Mesenchymal stem cell (in vitro differentiated cells and primary cell): ENCODE data around the gene ZNF442.

Source experiments
- DNase-seq: peaks from one replicate; pipeline ENCODE4 v3.0.0-alpha.2; 2013
- H2AFZ ChIP-seq: one replicate; pipeline ENCODE4 v1.6.1; 2013; ENCODE audit warnings: low read depth, mild to moderate bottlenecking, control low read depth, inconsistent platforms, low read length, moderate library complexity
- H2AK5ac ChIP-seq: 2 replicates; pipeline ENCODE4 v1.6.1; 2013; ENCODE audit warnings: low read length, moderate library complexity, mild to moderate bottlenecking, inconsistent platforms; ENCODE audit not compliant: severe bottlenecking
- H2BK120ac ChIP-seq: one replicate; pipeline ENCODE4 v1.6.1; 2013; ENCODE audit warnings: low read depth, mild to moderate bottlenecking, inconsistent platforms, low read length, moderate library complexity
- H2BK12ac ChIP-seq, 2 experiments: one replicate each; pipeline ENCODE4 v1.6.1; 2013; ENCODE audit warnings: inconsistent platforms in 2 of 2, low read length in 2 of 2, mild to moderate bottlenecking in 2 of 2, moderate library complexity in 2 of 2, control low read depth in 1 of 2
- H2BK15ac ChIP-seq: one replicate; pipeline ENCODE4 v1.6.1; 2013; ENCODE audit warnings: mild to moderate bottlenecking, low read depth, inconsistent platforms; ENCODE audit not compliant: poor library complexity, severe bottlenecking
- H2BK5ac ChIP-seq: 2 replicates; pipeline ENCODE4 v1.6.1; 2013; ENCODE audit warnings: low read depth, mild to moderate bottlenecking, low read length, control low read depth, inconsistent platforms; ENCODE audit not compliant: poor library complexity, severe bottlenecking
- H3K14ac ChIP-seq, 2 experiments: one replicate each; pipeline ENCODE4 v1.6.1; 2013; ENCODE audit warnings: inconsistent platforms in 2 of 2, low read length in 2 of 2, control low read depth in 1 of 2, mild to moderate bottlenecking in 1 of 2, moderate library complexity in 1 of 2
- H3K18ac ChIP-seq, 2 experiments: one replicate each; pipeline ENCODE4 v1.6.1; 2013; ENCODE audit warnings: inconsistent platforms in 2 of 2, low read length in 2 of 2, control low read depth in 1 of 2, low read depth in 1 of 2, mild to moderate bottlenecking in 1 of 2
- H3K23ac ChIP-seq, 2 experiments: one replicate each; pipeline ENCODE4 v1.6.1; 2013; ENCODE audit warnings: inconsistent platforms in 2 of 2, low read length in 2 of 2, mild to moderate bottlenecking in 2 of 2, moderate library complexity in 2 of 2, control low read depth in 1 of 2
- H3K27ac ChIP-seq: 2 replicates; pipeline ENCODE4 v1.5.1; 2013; ENCODE audit warnings: mild to moderate bottlenecking, moderate library complexity, low read length, control low read depth, inconsistent platforms; ENCODE audit not compliant: poor library complexity, severe bottlenecking
- H3K27me3 ChIP-seq, 2 experiments: 2 replicates each; pipeline versions ENCODE4 v1.6.1 to v1.7.0; 2013; ENCODE audit warnings: low read length in 2 of 2, mild to moderate bottlenecking in 2 of 2, moderate library complexity in 2 of 2, control low read depth in 1 of 2, inconsistent platforms in 1 of 2; ENCODE audit not compliant: control insufficient read depth in 1 of 2, insufficient read depth in 1 of 2
- H3K36me3 ChIP-seq, 2 experiments: 2 replicates each; pipeline versions ENCODE4 v1.6.1 to v1.7.0; 2013; ENCODE audit warnings: low read length in 2 of 2, control low read depth in 1 of 2, inconsistent platforms in 1 of 2, low read depth in 1 of 2, mild to moderate bottlenecking in 1 of 2; ENCODE audit not compliant: insufficient read depth in 2 of 2, control insufficient read depth in 1 of 2
- H3K4ac ChIP-seq, 2 experiments: one replicate each; pipeline ENCODE4 v1.6.1; 2013; ENCODE audit warnings: inconsistent platforms in 2 of 2, low read length in 2 of 2, mild to moderate bottlenecking in 2 of 2, moderate library complexity in 2 of 2, control low read depth in 1 of 2, low read depth in 1 of 2
- H3K4me1 ChIP-seq: 2 replicates; pipeline ENCODE4 v1.6.1; 2013; ENCODE audit warnings: low read depth, low read length, control low read depth; ENCODE audit not compliant: control insufficient read depth, insufficient read depth
- H3K4me2 ChIP-seq: 2 replicates; pipeline ENCODE4 v1.6.1; 2013; ENCODE audit warnings: low read length, mild to moderate bottlenecking, inconsistent platforms; ENCODE audit not compliant: poor library complexity, severe bottlenecking
- H3K4me3 ChIP-seq, 2 experiments: 2 replicates each; pipeline versions ENCODE4 v1.5.1 to v1.7.0; 2013; ENCODE audit warnings: low read length in 2 of 2, mild to moderate bottlenecking in 2 of 2, control low read depth in 1 of 2, low read depth in 1 of 2; ENCODE audit not compliant: insufficient read depth in 1 of 2
- H3K79me1 ChIP-seq: replicated peaks from 2 replicates; pipeline ENCODE4 v1.6.1; 2013; ENCODE audit warnings: mild to moderate bottlenecking, control low read depth, low read length, inconsistent platforms; ENCODE audit not compliant: poor library complexity, severe bottlenecking
- H3K9ac ChIP-seq: 2 replicates; pipeline ENCODE4 v1.7.0; 2013; ENCODE audit warnings: mild to moderate bottlenecking, low read length, moderate library complexity
- H3K9me3 ChIP-seq: 2 replicates; pipeline ENCODE4 v1.7.0; 2013; ENCODE audit warnings: mild to moderate bottlenecking, low read length; ENCODE audit not compliant: control insufficient read depth
- H4K8ac ChIP-seq: one replicate; pipeline ENCODE4 v1.6.1; 2013; ENCODE audit warnings: inconsistent platforms, mild to moderate bottlenecking, low read length, moderate library complexity
- H4K91ac ChIP-seq: one replicate; pipeline ENCODE4 v1.6.1; 2013; ENCODE audit warnings: mild to moderate bottlenecking, low read length, inconsistent platforms
- WGBS: methylation state at CpG from one replicate; pipeline ENCODE4 v1.1.7; 2013; ENCODE audit warnings: mixed read lengths; 5-methylcytosine and 5-hydroxymethylcytosine counted together

The ZNF442 gene

DNA sequence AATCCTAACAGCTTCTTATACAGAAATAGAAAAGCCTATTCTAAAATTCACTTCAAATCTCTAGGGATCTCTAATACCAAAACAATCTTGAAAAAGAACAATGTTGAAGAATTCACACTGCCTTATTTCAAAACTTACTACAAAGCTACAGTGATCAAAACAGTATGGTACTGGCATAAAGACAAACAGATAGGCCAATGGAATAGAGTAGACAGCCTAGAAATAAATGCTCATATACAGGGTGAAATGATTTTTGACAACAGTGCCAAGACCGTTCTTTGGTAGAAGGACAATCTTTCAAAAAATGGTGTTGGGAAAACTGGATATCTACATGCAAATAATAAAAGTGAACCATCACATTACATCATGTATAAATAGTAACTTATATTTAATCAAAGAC is 20.3 kb downstream of the ZNF442 start:
- H2BK15ac ChIP-seq = no peak overlapping the region
- H3K4me1 ChIP-seq = no peaks in the 10 kb centered on the region
- no peak overlapping the region for H2BK5ac ChIP-seq
- no peaks in the 10 kb centered on the region for H3K27me3 ChIP-seq
- H3K27ac ChIP-seq = no peak overlapping the region
- H3K4me3 ChIP-seq = no peak overlapping the region
- no peak overlapping the region for H4K91ac ChIP-seq
- no peak overlapping the region for H3K18ac ChIP-seq
- H3K23ac ChIP-seq = no peak overlapping the region
- H3K4ac ChIP-seq = no peak overlapping the region
- peaks cover 0 to 7% of the 10 kb centered on the region in 2 experiments for H3K36me3 ChIP-seq
- no peak for DNase-seq
- H2AK5ac ChIP-seq = no peak overlapping the region
- no peak overlapping the region for H2AFZ ChIP-seq
- H3K14ac ChIP-seq = no peak overlapping the region
- WGBS = no CpG with 5 or more reads among the region's 1 CpG
- H2BK120ac ChIP-seq = no peak overlapping the region
- H3K9me3 ChIP-seq = peaks cover 76% of the 10 kb centered on the region
- no peak overlapping the region for H4K8ac ChIP-seq
- no peak overlapping the region for H2BK12ac ChIP-seq
- H3K9ac ChIP-seq = no peak overlapping the region
- H3K4me2 ChIP-seq = no peak overlapping the region
- no peaks in the 10 kb centered on the region for H3K79me1 ChIP-seq

DNA sequence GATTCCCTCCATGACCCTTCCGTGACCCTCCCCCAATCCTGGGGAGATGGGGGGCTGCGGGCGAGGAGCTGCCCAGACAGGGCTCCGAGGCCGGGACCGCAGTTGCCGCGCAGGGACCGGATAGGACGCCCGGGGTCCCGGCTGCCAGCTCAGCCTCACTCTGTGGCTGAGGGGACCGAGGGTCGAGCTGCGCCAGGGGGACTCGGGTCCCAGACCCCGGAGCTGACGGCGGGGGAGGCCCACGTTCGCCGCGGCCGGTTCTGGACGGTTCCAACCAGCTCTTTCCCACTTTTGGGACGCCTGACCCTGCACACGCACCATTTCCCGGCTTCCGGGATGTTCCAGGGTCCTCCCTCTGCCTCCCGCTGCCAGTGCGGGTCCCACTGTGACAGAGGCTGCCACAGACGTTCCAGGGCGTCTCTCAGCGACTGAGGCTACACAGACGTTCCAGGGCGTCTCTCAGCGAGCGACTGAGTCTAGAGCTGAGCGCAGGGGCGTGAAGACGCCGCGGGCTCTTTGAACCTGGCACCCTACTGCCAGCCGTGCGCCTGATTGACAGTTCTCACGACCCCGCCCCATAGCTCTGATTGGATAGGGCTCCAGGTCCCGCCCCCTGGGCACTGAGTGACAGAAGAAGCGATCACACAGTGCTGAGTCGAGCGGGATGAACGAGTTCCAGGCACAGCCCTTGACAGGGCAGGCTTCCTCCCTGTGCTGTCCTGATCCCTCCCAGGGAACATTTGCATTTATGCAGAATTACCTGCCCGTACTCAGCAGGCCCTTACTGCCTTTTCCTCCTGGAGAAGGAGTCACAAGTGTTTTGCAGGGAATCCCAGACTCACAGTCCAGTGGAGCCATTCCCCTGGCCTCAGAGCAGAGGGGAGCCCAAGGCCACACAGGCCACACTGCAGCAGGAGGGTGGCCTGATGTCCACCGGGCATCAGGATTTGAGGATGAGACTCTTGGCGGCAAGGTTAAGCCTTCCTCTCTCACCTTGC is 32.0 kb downstream of the ZNF442 start, which contains the start of gene ZNF563:
ZNF563 (minus strand) TSS at position 472 of the 998 bp plus-strand sequence; CDS start at position 321, 151 bp downstream.
- H2BK12ac ChIP-seq = no peak within 1 kb of the TSS
- peaks cover 2% of the 10 kb centered on the region for H3K4me1 ChIP-seq
- H3K27me3 ChIP-seq = no peaks in the 10 kb centered on the region
- peak within 1 kb of the TSS; percentile 61 to 83 for H3K4me3 ChIP-seq
- H4K8ac ChIP-seq = peak within 1 kb of the TSS; percentile 33
- no peaks in the 10 kb centered on the region for H3K79me1 ChIP-seq
- peak within 1 kb of the TSS; percentile 91 for H3K9ac ChIP-seq
- H3K4ac ChIP-seq = peak within 1 kb of the TSS in 1 of 2 experiments; percentile 20
- WGBS = 3% methylated on average over 52 of the region's 55 CpGs
- H3K9me3 ChIP-seq = no peaks in the 10 kb centered on the region
- no peak within 1 kb of the TSS for H4K91ac ChIP-seq
- H3K4me2 ChIP-seq = peak within 1 kb of the TSS; percentile 73
- no peak within 1 kb of the TSS for H3K27ac ChIP-seq
- DNase-seq = peak; percentile 91
- H3K23ac ChIP-seq = peak within 1 kb of the TSS in 1 of 2 experiments; percentile 77
- H2BK5ac ChIP-seq = no peak within 1 kb of the TSS
- H2BK120ac ChIP-seq = peak within 1 kb of the TSS; percentile 81
- no peak within 1 kb of the TSS for H2BK15ac ChIP-seq
- H2AFZ ChIP-seq = peak within 1 kb of the TSS; percentile 87
- no peak within 1 kb of the TSS for H2AK5ac ChIP-seq
- H3K14ac ChIP-seq = peak within 1 kb of the TSS in 1 of 2 experiments; percentile 49
- peaks cover 0 to 4% of the 10 kb centered on the region in 2 experiments for H3K36me3 ChIP-seq
- H3K18ac ChIP-seq = peak within 1 kb of the TSS; percentile 78 to 79

DNA sequence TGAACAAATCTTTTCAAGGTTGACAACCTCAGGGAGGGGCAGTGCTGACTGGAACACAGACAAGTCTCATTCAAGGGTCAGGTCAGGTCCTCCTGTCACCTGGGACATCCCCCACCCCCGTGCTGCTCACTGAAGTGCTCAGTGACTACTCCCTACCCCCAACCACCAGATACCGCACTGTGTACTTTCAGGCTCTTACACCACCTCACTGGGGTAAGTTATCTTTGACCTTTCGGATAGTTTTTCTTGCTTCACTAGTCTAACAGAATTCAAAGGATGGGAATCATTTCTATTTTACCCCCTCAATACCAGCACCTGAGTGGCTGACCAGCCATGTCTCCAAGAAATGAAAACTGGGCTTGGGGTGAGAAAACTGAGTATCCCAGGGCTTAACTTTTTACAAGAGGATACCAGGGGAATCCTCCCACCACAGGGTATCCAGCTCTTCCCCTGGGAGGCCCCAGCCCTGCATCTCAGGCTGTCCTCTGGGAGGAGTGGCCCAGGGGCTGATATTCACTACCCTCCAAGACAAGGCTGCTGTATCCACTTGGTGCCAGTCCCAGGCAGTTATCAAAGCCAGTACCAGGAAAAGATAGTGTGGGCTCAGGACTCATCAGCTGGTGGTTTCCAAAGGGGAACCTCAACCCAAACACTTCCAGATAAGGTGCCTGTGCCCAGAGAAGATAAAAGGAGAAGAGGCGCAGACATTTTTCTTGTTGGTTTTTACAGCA is 34.1 kb downstream of the ZNF442 start:
- no peak overlapping the region for H3K14ac ChIP-seq
- H3K9ac ChIP-seq = peak overlapping the region; percentile 91
- no peak overlapping the region for H3K4ac ChIP-seq
- H3K23ac ChIP-seq = no peak overlapping the region
- H3K4me3 ChIP-seq = no peak overlapping the region
- no peaks in the 10 kb centered on the region for H3K27me3 ChIP-seq
- no peak overlapping the region for H3K4me2 ChIP-seq
- H2BK5ac ChIP-seq = no peak overlapping the region
- H2BK15ac ChIP-seq = no peak overlapping the region
- no peak overlapping the region for H3K18ac ChIP-seq
- DNase-seq = no peak
- peaks cover 15% of the 10 kb centered on the region for H3K9me3 ChIP-seq
- no peak overlapping the region for H2BK12ac ChIP-seq
- H2AFZ ChIP-seq = no peak overlapping the region
- H3K27ac ChIP-seq = no peak overlapping the region
- no peak overlapping the region for H2BK120ac ChIP-seq
- H4K91ac ChIP-seq = no peak overlapping the region
- H4K8ac ChIP-seq = no peak overlapping the region
- WGBS = 66% methylated on average over 3 of the region's 4 CpGs
- H3K36me3 ChIP-seq = peaks cover 3 to 4% of the 10 kb centered on the region in 2 experiments
- no peaks in the 10 kb centered on the region for H3K79me1 ChIP-seq
- H2AK5ac ChIP-seq = no peak overlapping the region
- H3K4me1 ChIP-seq = peaks cover 2% of the 10 kb centered on the region

DNA sequence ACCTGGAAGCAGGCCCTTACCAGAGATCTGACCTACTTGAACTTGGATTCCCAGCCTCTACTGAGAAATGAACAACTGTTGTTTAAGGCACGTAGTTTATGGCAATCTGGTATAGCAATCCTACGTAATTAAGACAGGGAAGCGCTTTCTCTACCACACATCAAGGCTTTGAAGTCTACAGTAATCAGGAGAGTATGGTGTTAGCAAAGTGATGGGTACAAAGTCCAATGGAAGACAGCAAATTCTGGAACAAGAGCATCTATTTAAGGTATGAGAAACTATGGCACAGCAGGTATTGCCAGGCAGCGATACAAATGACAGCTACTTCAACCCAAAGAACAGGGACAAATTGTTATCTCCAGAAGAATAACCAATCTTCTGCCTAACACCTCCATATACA is 35.1 kb downstream of the ZNF442 start:
- no peaks in the 10 kb centered on the region for H3K27me3 ChIP-seq
- no peaks in the 10 kb centered on the region for H3K79me1 ChIP-seq
- DNase-seq = no peak
- no peak overlapping the region for H3K4ac ChIP-seq
- no peak overlapping the region for H3K4me2 ChIP-seq
- H3K23ac ChIP-seq = no peak overlapping the region
- no peak overlapping the region for H3K18ac ChIP-seq
- H2BK12ac ChIP-seq = no peak overlapping the region
- H2AFZ ChIP-seq = no peak overlapping the region
- no peak overlapping the region for H3K27ac ChIP-seq
- H3K9ac ChIP-seq = no peak overlapping the region
- H3K4me3 ChIP-seq = no peak overlapping the region
- WGBS = 95% methylated on average over 4 of the region's 4 CpGs
- H4K91ac ChIP-seq = no peak overlapping the region
- no peak overlapping the region for H2BK15ac ChIP-seq
- peaks cover 24% of the 10 kb centered on the region for H3K9me3 ChIP-seq
- no peak overlapping the region for H2BK5ac ChIP-seq
- no peak overlapping the region for H2AK5ac ChIP-seq
- no peak overlapping the region for H4K8ac ChIP-seq
- peaks cover 2% of the 10 kb centered on the region for H3K4me1 ChIP-seq
- peaks cover 3 to 4% of the 10 kb centered on the region in 2 experiments for H3K36me3 ChIP-seq
- H3K14ac ChIP-seq = no peak overlapping the region
- H2BK120ac ChIP-seq = no peak overlapping the region
